NCI-H345 treated with DMSO at 0.1 percent for 48 hours (cell line): ENCODE data around the gene METTL16.

Source experiments
- DNase-seq: peaks from one replicate; lab custom pipeline; 2025; ENCODE audit not compliant: unreplicated experiment; lab: John Stamatoyannopoulos, UW

METTL16 gene

GRCh38 chr17:2368359-2368758, 143.3 kb downstream of the METTL16 start:
- DNase-seq, result no peak

GRCh38 chr17:2366747-2367494, 144.8 kb downstream of the METTL16 start:
- no peak for DNase-seq
